Mammary epithelial cell (primary cell): ENCODE measurements around the gene LRRC59.

Source experiments
- CTCF ChIP-seq, 2 donors: IDR thresholded peaks in 1 of 2; conservative IDR thresholded peaks in 1 of 2; 2 replicates each; pipeline ENCODE4 v1.5.1; 2011 to 2012; ENCODE audit warnings: inconsistent platforms in 2 of 2, low read length in 2 of 2, mild to moderate bottlenecking in 2 of 2, control low read depth in 1 of 2, low read depth in 1 of 2; ENCODE audit not compliant: insufficient read depth in 1 of 2; ENCODE audit errors: extremely low read depth in 1 of 2
- EZH2 ChIP-seq: IDR thresholded peaks from 2 replicates; pipeline ENCODE4 v1.6.1; 2012; ENCODE audit warnings: low read length, inconsistent platforms, borderline replicate concordance

GRCh38 chr17:50346313-50347116, 50.8 kb downstream of the LRRC59 start:
- TF ChIP-seq CTCF (conservative IDR thresholded peaks at IDR 0.05 in 1 of 2, IDR thresholded peaks at IDR 0.05 in 1 of 2; ENCODE audit: extremely low read depth in 1 of 2, insufficient read depth in 1 of 2, low read depth in 1 of 2, low read length in 2 of 2) (no peak), EZH2 (no peak)
